G401 (cell line): ENCODE data around the gene OR8A1. TPM values are rescaled to one million over a fixed set of nuclear protein-coding genes. Genes with fewer than 3 reads are reported as not detected.
"Not testable (repeated sequence)": the region's sequence is repeated elsewhere in the genome, so short reads cannot be mapped to it uniquely, and the experiment has no call there.

Source experiments
- DNase-seq: peaks from one replicate; pipeline ENCODE4 v3.0.0-alpha.2; 2015; ENCODE audit warnings: low spot score
- in situ Hi-C: cut with HindIII; loops from 2 replicates; pipeline ENCODE4 v1.10.0; 2016; ENCODE audit warnings: low sequenced_read_pairs, mixed read lengths
- total RNA-seq: library from RNA; depleted of rRNA; stranded (reverse); fragments of >200 nt; shearing (Covaris generic); gene quantifications from 2 replicates; pipeline ENCODE4 v1.2.3, GENCODE V29; 2014; rRNA removed

Gene OR8A1
- total RNA-seq, 1 experiment from 2014 or later: not detected

DNA sequence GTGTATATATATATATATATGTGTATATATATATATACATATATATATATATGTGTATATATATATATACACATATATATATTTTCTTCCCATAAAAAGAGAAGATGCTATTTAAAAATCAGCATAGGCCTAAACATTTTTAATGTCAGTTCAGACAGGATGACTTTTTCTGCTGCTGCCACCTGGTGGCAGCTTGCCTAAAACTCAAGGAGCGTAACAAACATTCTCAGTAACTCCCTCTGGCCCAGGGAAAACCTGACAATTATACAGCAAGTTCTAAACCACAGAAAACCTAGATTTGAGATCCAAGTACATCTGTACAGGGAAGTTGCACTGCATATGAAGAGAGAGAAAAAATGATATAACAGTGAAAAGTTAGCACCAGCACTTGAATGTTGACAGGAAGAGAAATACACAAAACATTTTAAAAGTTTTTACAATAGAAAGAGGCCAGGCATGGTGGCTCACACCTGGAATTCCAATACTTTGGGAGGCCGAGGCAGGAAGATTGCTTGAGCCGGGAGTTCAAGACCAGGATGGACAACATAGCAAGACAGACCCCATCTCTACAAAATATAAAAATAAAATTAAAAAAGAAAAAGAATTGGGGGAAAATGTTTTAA, 16.6 kb downstream of the OR8A1 start:
- in situ Hi-C loops: no loop called here
- peak; percentile 49 for DNase-seq

GRCh38 chr11:124591430-124591829, 21.6 kb downstream of the OR8A1 start:
- in situ Hi-C loops: no loop called here
- no peak for DNase-seq

GRCh38 chr11:124592627-124593026, 22.8 kb downstream of the OR8A1 start:
- in situ Hi-C loops: no loop called here
- DNase-seq: no peak

DNA sequence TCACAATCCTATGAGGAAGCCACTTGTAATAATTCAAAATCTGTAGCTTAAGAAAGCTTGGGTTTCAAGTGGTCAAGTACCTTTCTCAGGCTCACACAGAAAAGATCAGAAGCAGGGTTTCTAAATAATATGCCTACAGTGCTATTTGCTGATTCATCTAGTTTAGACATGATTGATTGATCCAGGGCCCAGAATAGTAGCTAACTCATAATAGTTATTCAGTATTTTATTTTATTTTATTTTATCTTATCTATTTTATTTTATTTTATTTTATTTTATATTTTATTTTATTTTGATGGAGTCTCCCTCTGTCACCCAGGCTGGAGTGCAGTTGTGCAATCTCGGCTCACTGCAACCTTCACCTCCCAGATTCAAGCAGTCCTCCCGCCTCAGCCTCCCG, 25.5 kb downstream of the OR8A1 start:
- no peak for DNase-seq
- in situ Hi-C loops: no loop called here

DNA sequence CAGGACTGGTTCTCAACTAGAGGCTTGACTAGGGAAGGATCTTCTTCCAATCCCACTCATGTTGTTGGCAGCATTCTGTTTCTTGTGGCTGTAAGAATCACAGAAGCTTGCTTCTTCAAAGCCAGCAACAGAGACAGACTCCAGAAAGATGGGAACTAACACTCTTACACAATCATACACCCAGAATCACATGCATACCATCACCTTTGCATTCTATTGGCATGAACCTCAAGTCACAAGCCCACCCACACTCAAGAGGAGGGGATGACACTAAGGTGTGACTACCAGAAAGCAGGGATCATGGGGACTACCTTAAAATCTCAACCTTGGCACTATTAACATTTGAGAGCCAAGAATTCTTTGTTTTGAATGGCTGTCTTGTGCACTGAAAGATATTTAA, 27.8 kb downstream of the OR8A1 start:
- in situ Hi-C loops: no loop called here
- no peak for DNase-seq

DNA sequence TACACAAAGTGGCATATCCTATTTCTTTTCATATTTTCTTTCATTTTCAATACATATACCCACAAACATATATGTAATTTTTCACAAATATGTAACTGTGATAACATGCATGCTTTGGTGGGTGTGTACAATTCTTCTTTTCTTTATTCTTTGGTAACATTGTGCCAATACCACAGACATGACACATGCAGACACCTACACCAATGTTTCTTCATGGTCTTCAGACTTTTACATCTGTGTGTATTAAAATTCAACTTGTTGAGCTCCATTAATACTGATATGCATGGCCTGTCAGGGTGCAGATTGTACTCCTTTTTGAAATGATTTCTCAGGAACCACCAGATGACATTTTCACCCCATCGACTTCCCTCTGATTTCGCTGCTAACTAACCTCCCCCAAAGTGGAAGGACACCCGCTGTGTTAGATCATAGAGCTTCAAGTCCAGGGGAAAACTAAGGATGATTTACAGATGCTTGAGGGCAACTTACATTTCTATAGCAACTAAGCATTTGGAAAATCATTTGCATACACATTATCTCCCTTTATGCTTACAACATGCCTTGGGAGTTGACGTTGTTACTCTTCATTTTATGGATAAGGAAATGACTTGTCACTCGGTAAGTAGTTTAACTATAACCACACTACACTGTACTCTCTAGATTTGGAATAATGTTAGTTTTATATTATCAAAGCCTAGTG, 31.0 kb downstream of the OR8A1 start:
- in situ Hi-C loops: no loop called here
- DNase-seq: no peak

GRCh38 chr11:124602193-124602592, 32.4 kb downstream of the OR8A1 start:
- no peak for DNase-seq
- in situ Hi-C loops: no loop called here

GRCh38 chr11:124602723-124603122, 32.9 kb downstream of the OR8A1 start:
- DNase-seq, in situ Hi-C loops: not testable (repeated sequence)

DNA sequence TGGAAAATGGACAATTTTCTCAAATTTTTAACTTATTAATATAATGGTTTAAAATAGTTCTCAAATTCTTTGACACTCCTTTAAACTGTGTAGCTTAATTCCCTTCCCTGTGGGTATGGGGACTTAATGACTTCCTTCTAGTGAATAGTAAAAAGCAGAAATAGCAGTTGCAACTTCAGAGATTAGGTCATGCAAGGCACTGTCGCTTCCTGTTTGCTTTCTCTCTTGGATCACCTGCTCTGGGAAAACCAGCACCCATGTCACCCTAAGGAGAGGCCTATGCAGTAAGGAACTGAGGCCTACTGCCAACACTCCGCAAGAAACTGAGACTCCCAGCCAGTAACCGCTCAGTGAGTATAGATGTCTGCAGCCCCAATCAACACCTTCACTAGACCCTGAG, 35.9 kb downstream of the OR8A1 start:
- no peak for DNase-seq
- in situ Hi-C loops: no loop called here

- DNase-seq: no peak
- in situ Hi-C loops: no loop called here
These were observed 38.4 kb downstream of the OR8A1 start for GRCh38 chr11:124608147-124608546.

GRCh38 chr11:124610295-124610694, 40.5 kb downstream of the OR8A1 start:
- no peak for DNase-seq
- in situ Hi-C loops: no loop called here

- in situ Hi-C loops: no loop called here
- DNase-seq: no peak
These were observed 41.3 kb downstream of the OR8A1 start, which contains the start of gene PANX3 for GRCh38 chr11:124611064-124611463. PANX3 (plus strand) TSS chr11:124611428; CDS start chr11:124611557, 129 bp downstream.

DNA sequence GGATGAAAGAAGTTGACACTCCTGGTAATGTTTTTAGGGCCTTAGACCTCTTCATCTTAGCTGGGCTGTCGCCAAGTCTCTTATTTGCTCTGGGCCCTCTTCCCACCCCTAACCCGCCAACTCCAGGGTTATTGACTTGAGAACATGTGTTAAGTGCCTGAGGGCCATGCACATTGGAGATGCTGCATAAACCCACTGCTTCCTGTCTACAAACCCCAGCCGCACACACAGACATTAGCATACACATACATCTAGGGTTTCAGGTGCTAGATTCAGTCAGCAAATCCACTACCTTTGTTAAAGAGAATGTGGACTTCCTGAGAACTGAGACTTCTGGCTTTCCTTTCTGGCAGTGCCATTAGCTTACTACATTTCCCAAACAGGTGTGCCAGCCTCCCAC, 42.2 kb downstream of the OR8A1 start:
- in situ Hi-C loops: no loop called here
- DNase-seq: no peak

DNA sequence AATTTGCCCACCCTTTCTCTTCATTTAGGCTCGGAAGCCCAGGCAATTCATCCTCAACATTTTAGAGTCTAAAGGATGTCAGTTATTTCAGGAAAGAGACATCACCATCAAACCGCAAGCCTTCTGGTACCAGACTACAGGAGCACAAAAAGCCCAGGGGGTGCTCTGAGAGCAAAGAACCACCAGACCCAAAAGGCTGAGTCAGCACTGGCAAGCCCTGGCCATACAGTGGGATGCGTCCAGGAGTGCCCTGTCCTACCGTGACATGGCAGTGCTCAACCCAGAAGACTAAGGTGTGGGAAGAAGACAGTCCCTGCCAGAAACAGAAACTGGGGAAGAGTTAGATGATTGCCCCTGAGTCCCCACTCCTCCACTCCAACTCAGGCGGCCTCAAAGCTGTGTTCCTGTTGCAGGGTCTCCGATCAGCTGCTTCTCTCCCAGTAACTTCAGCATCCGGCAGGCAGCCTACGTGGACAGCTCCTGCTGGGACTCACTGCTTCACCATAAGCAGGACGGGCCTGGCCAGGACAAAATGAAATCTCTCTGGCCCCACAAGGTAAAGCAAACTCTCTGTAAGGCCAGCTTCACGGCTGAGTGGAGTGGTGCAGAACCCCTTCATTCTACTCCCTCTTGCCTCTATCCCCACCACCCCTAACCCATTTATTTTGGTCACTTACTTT, 42.9 kb downstream of the OR8A1 start:
- in situ Hi-C loops: no loop called here

DNA sequence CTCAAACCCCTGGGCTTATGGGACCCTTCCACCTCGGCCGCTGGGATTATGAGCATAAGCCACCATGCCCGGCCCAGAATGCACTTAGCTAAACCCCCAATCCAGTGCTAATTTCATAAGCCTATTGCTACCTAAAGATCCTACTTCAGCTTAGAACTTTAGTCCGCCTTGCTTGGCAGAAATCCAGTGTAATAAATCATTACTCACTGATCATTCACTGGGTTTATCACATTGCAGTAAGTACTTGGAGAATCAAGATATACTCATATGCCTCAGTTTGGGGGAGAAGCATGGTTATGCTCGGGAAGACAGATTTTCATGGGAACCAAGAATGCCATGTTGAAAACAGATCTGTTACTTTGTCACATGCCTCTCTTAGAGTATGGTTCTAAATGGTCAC, 49.1 kb downstream of the OR8A1 start:
- DNase-seq: no peak
- in situ Hi-C loops: no loop called here

More for the DNA sequence above, 42.9 kb downstream of the OR8A1 start:
- no peak for DNase-seq

Other genes with a start within 250 kb of the OR8A1 start
- gene OR8D2, start 249.8 kb upstream of the OR8A1 start, total RNA-seq: not detected in 2 replicates
- gene OR8B2, start 185.5 kb upstream of the OR8A1 start, total RNA-seq: not detected in 2 replicates
- gene OR8B3, start 171.0 kb upstream of the OR8A1 start, total RNA-seq: not detected in 2 replicates
- gene OR8B4, start 145.1 kb upstream of the OR8A1 start, total RNA-seq: not detected in 2 replicates
- gene OR8B8, start 124.3 kb upstream of the OR8A1 start, total RNA-seq: not detected in 2 replicates
- not detected in 2 replicates for gene OR8B12, start 26.3 kb upstream of the OR8A1 start, total RNA-seq
- not detected in 2 replicates for gene PANX3, start 41.4 kb downstream of the OR8A1 start, total RNA-seq
- gene TBRG1, start 52.9 kb downstream of the OR8A1 start, total RNA-seq: 8.7 and 13.0 TPM in 2 replicates
- gene SIAE, start 103.7 kb downstream of the OR8A1 start, total RNA-seq: 3.8 and 5.9 TPM in 2 replicates
- 28.8 and 36.9 TPM in 2 replicates for gene SPA17, start 103.9 kb downstream of the OR8A1 start, total RNA-seq
- gene NRGN, start 169.9 kb downstream of the OR8A1 start, total RNA-seq: 1.5 TPM in 1 of 2 replicates, not detected in the other
- gene VSIG2, start 182.3 kb downstream of the OR8A1 start, total RNA-seq: not detected in 2 replicates
- not detected in 2 replicates for gene ESAM, start 192.3 kb downstream of the OR8A1 start, total RNA-seq
- 12.2 and 13.5 TPM in 2 replicates for gene MSANTD2, start 230.4 kb downstream of the OR8A1 start, total RNA-seq